Uterus (tissue), 4 donors: ENCODE results near the gene QSOX2. TPM values are rescaled to one million over a fixed set of nuclear protein-coding genes. Genes with fewer than 3 reads are reported as not detected.

Experiments used
- DNase-seq, 2 donors: peaks; one replicate each; pipeline ENCODE4 v3.0.0-alpha.2; 2019 to 2020
- H3K27ac ChIP-seq, 2 donors: fragments of 200-600 bp; sonication (generic); 1 replicate in 1 of 2; 2 replicates in 1 of 2; pipeline ENCODE4 v1.5.1; 2016 to 2018
- H3K27me3 ChIP-seq, 2 donors: fragments of 200-600 bp; sonication (generic); one replicate each; pipeline ENCODE4 v1.5.1; 2018 to 2019; ENCODE audit warnings: control low read depth in 1 of 2
- H3K36me3 ChIP-seq, 2 donors: fragments of 200-600 bp; sonication (generic); one replicate each; pipeline ENCODE4 v1.5.1; 2019; ENCODE audit warnings: control low read depth in 1 of 2
- H3K4me1 ChIP-seq, 2 donors: fragments of 200-600 bp; sonication (generic); one replicate each; pipeline ENCODE4 v1.5.1; 2018 to 2019; ENCODE audit warnings: control low read depth in 1 of 2
- H3K4me3 ChIP-seq, 2 donors: fragments of 200-600 bp; sonication (generic); 1 replicate in 1 of 2; 2 replicates in 1 of 2; pipeline ENCODE4 v1.5.1; 2018 to 2019; ENCODE audit warnings: mild to moderate bottlenecking in 1 of 2
- H3K9me3 ChIP-seq, 2 donors: fragments of 200-600 bp; sonication (generic); one replicate each; pipeline ENCODE4 v1.5.1; 2019; ENCODE audit warnings: control low read depth in 1 of 2
- CTCF ChIP-seq, 4 experiments: fragments of 200-600 bp in 2 of 4; fragments of 450-650 bp in 2 of 4; sonication (generic) in 2 of 4; IDR thresholded peaks; one replicate each; pipeline ENCODE4 v1.5.1; 2016 to 2019; ENCODE audit warnings: antibody characterized with exemption in 4 of 4, mild to moderate bottlenecking in 2 of 4, moderate library complexity in 1 of 4
- POLR2A ChIP-seq, 2 donors: fragments of 450-650 bp; IDR thresholded peaks; one replicate each; pipeline ENCODE4 v1.6.1; 2016; ENCODE audit warnings: antibody characterized with exemption in 2 of 2, mild to moderate bottlenecking in 1 of 2, moderate library complexity in 1 of 2
- intact Hi-C: fragments of 100-400 bp; cut with DNase I; formaldehyde crosslinking; loops from one replicate; pipeline ENCODE4 v1.15.1; 2023; ENCODE audit warnings: low total_unique reads
- total RNA-seq, 4 donors: library from RNA; depleted of rRNA in 3 of 4; stranded (reverse); fragments of >200 nt in 3 of 4; gene quantifications; one replicate each; pipeline versions ENCODE4 v1.1.0 to v1.2.4, GENCODE V29; 2014 to 2023
- donor health status: DM: yes; HTN: yes; CAD: no.

QSOX2 gene
- total RNA-seq, 4 donors from 2014 or later: 5.6 to 13.1 (median 9.2) TPM

- no peaks in the 10 kb centered on the region for H3K36me3 ChIP-seq
- no peaks in the 10 kb centered on the region for H3K27me3 ChIP-seq
- no peaks in the 10 kb centered on the region for H3K4me1 ChIP-seq
- H3K9me3 ChIP-seq: no peaks in the 10 kb centered on the region
- intact Hi-C loops: no loop called here
- no peak overlapping the region for H3K4me3 ChIP-seq
- H3K27ac ChIP-seq: no peak overlapping the region
- DNase-seq: no peak
- TF ChIP-seq POLR2A (IDR thresholded peaks at IDR 0.05) (no peak), CTCF (IDR thresholded peaks at IDR 0.05) (no peak)
Measured at GRCh38 chr9:136278221-136278620, 32.6 kb upstream of the QSOX2 start.

- no peak for DNase-seq
- H3K27me3 ChIP-seq: no peaks in the 10 kb centered on the region
- intact Hi-C loops: no loop called here
- no peak for TF ChIP-seq CTCF (IDR thresholded peaks at IDR 0.05)
- TF ChIP-seq POLR2A (IDR thresholded peaks at IDR 0.05): no peak
- no peaks in the 10 kb centered on the region for H3K36me3 ChIP-seq
- no peak overlapping the region for H3K4me3 ChIP-seq
- no peak overlapping the region for H3K27ac ChIP-seq
- H3K9me3 ChIP-seq: no peaks in the 10 kb centered on the region
- no peaks in the 10 kb centered on the region for H3K4me1 ChIP-seq
Measured at GRCh38 chr9:136277746-136278145, 32.1 kb upstream of the QSOX2 start.

- H3K27ac ChIP-seq: no peak overlapping the region
- TF ChIP-seq CTCF (IDR thresholded peaks at IDR 0.05) (no peak), POLR2A (IDR thresholded peaks at IDR 0.05) (no peak)
- no peaks in the 10 kb centered on the region for H3K4me1 ChIP-seq
- DNase-seq: no peak
- H3K36me3 ChIP-seq: no peaks in the 10 kb centered on the region
- no peak overlapping the region for H3K4me3 ChIP-seq
- H3K9me3 ChIP-seq: no peaks in the 10 kb centered on the region
- no peaks in the 10 kb centered on the region for H3K27me3 ChIP-seq
- intact Hi-C loops: no loop called here
Measured at GRCh38 chr9:136276716-136277115, 31.1 kb upstream of the QSOX2 start.

GRCh38 chr9:136275655-136276429 lies 30.2 kb upstream of the QSOX2 start:
- TF ChIP-seq CTCF (IDR thresholded peaks at IDR 0.05) (no peak), POLR2A (IDR thresholded peaks at IDR 0.05) (no peak)
- Histone ChIP-seq H3K27ac (no peak overlapping the region), H3K9me3 (no peaks in the 10 kb centered on the region), H3K4me3 (no peak overlapping the region), H3K36me3 (no peaks in the 10 kb centered on the region), H3K27me3 (no peaks in the 10 kb centered on the region), H3K4me1 (no peaks in the 10 kb centered on the region)
- intact Hi-C loops: no loop called here
- no peak for DNase-seq

GRCh38 chr9:136274786-136275654 lies 29.4 kb upstream of the QSOX2 start:
- Histone ChIP-seq H3K9me3 (no peaks in the 10 kb centered on the region), H3K4me3 (no peak overlapping the region), H3K4me1 (no peaks in the 10 kb centered on the region), H3K27ac (no peak overlapping the region), H3K36me3 (no peaks in the 10 kb centered on the region), H3K27me3 (no peaks in the 10 kb centered on the region)
- DNase-seq: no peak
- intact Hi-C loops: no loop called here
- TF ChIP-seq POLR2A (IDR thresholded peaks at IDR 0.05) (no peak), CTCF (IDR thresholded peaks at IDR 0.05) (no peak)
